Right lobe of liver (tissue), 4 donors: ENCODE data around the gene SHF.

Experiments used
- CTCF ChIP-seq, 4 donors: fragments of 200-600 bp in 3 of 4; fragments of 450-650 bp in 1 of 4; IDR thresholded peaks; one replicate each; pipeline versions ENCODE4 v1.5.1 to v1.8.0; 2016 to 2022; ENCODE audit warnings: antibody characterized with exemption in 4 of 4, mild to moderate bottlenecking in 2 of 4
- POLR2A ChIP-seq: fragments of 450-650 bp; IDR thresholded peaks from one replicate; pipeline ENCODE4 v1.6.1; 2017; ENCODE audit warnings: antibody characterized with exemption, mild to moderate bottlenecking
- donor health status: DM: no; HTN: no; CAD: no.
- donor health status: DM: no; HTN: no; CAD: no.
- donor health status: DM: no; HTN: yes; CAD: no.

- TF ChIP-seq POLR2A (no peak), CTCF (IDR thresholded peaks at IDR 0.05) (no peak)
Observed at GRCh38 chr15:45132844-45133560, 54.8 kb downstream of the SHF start.
